ENCODE measurements around the gene CARNS1. TPM values are rescaled to one million over a fixed set of nuclear protein-coding genes. Genes with fewer than 3 reads are reported as not detected.
"Not testable (repeated sequence)": the region's sequence is repeated elsewhere in the genome, so short reads cannot be mapped to it uniquely, and the experiment has no call there.

The CARNS1 gene
- polyA plus RNA-seq, 1 donor from 2014 or later, result not detected

DNA sequence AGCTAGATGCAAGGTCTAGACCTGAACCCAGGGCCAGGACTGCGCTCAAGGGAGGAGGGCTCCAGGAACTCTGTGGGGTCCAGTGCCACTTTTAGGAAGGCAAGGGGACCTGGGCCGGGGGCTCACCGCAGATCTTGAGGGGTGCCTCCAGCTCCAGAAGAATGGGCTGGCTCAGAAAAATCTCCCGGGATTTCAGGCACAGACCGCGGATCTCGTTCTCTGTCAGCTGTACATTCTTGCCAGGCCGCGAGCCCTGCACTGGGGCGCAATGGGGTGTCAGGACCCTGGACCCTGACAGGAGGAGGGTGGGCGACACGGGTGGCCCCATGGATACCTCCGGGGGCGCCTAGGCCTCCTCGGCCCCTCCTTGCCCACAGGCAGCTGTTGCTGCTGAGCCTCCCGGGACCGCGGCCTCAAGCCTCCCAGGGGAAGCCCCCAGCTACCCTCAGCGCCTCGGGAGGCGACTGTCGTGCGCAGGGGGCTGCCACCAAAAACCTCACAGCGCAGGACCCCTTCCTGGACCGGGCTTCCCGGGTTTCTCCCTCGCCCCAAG lies 14.5 kb upstream of the CARNS1 start:
- H3K9ac ChIP-seq (ENCODE audit: low read length), result peak overlapping the region; percentile 85

DNA sequence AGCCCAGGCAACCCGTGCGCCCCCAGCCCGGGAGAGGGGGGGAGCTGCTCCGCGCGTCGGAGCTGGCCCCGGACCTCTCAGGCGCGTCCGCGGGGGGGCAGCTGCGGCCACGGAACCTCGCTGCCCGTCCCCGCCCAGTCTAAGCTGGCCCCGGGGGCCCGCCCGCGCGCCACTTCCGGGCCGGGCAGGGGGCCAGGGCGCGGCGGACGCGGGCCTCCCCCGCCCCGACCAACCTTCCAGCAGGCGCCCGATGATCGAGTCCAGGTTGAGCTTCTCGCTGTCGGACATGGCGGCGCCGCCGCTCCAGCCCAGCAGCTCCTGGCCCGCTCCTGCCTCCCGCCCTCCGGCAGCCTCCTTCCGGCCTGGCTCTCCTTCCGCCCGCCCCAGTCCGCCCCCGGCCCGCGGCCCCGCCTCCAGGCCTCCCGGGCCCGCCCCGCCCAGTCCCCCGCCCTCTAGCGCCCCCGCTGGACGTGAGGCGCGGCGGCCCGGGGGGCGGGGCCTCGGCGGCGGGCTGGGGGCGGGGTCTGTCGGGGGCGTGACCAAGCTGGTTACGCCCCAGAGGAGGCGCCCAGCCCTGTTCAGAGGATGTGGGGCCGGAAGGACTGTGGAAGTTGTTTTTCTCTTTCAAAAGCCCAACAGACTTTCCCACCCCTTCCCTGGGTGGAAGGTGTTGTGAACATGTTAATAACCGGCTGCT lies 13.8 kb upstream of the CARNS1 start, which contains the start of gene PPP1CA:
Gene PPP1CA (minus strand): TSS at position 364 of the 697 bp plus-strand sequence. CDS start 76 bp downstream, at position 288.
- Histone ChIP-seq H4K20me1 (ENCODE audit: insufficient read depth) (no peaks in the 10 kb centered on the region), H3K9me3 (ENCODE audit: low read length) (no peaks in the 10 kb centered on the region), H3F3A (ENCODE audit: insufficient read depth, low read length, poor library complexity, severe bottlenecking) (no peaks in the 10 kb centered on the region), H3K4me3 (ENCODE audit: low read length) (peak within 1 kb of the TSS; percentile 98), H3K4me2 (ENCODE audit: low read length) (peak within 1 kb of the TSS; percentile 78), H3K9ac (ENCODE audit: low read length) (peak within 1 kb of the TSS; percentile 85), H2AFZ (ENCODE audit: low read depth, low read length) (no peak within 1 kb of the TSS), H3K9me2 (ENCODE audit: insufficient read depth, low read length) (no peaks in the 10 kb centered on the region), H3K27ac (ENCODE audit: low read length) (peak within 1 kb of the TSS; percentile 24), H3K79me2 (replicated peaks; ENCODE audit: insufficient read depth, low read length) (peaks cover 11% of the 10 kb centered on the region), H3K36me3 (ENCODE audit: insufficient read depth, low read length) (no peaks in the 10 kb centered on the region), H3K27me3 (ENCODE audit: insufficient read depth, low read depth, low read length) (no peaks in the 10 kb centered on the region)
- TF ChIP-seq MXI1 (conservative IDR thresholded peaks at IDR 0.05; ENCODE audit: poor library complexity, severe bottlenecking), result peak; percentile 70
- TF ChIP-seq CTCF (IDR thresholded peaks at IDR 0.05; ENCODE audit: poor library complexity, severe bottlenecking), result peak; percentile 7
- TF ChIP-seq SMC3 (conservative IDR thresholded peaks at IDR 0.05; ENCODE audit: poor library complexity), result peak; percentile 49
- TF ChIP-seq RAD21 (conservative IDR thresholded peaks at IDR 0.05), result peak; percentile 43
- TF ChIP-seq POLR2AphosphoS5 (IDR thresholded peaks at IDR 0.05), result peak; percentile 83
- no peak for TF ChIP-seq TAF1 (IDR thresholded peaks at IDR 0.05; ENCODE audit: low read depth)
- no peak for TF ChIP-seq EZH2 (IDR thresholded peaks at IDR 0.05; ENCODE audit: borderline replicate concordance, insufficient read depth, low read length, poor library complexity, severe bottlenecking)
- TF ChIP-seq EP300 (conservative IDR thresholded peaks at IDR 0.05; ENCODE audit: poor library complexity, severe bottlenecking), result no peak
- no peak for TF ChIP-seq REST (IDR thresholded peaks at IDR 0.05; ENCODE audit: borderline replicate concordance)

More for the DNA sequence above, 14.5 kb upstream of the CARNS1 start:
- Histone ChIP-seq H3K9me2 (ENCODE audit: insufficient read depth, low read length) (no peaks in the 10 kb centered on the region), H3F3A (ENCODE audit: insufficient read depth, low read length, poor library complexity, severe bottlenecking) (no peaks in the 10 kb centered on the region), H3K27me3 (ENCODE audit: insufficient read depth, low read depth, low read length) (no peaks in the 10 kb centered on the region), H3K9me3 (ENCODE audit: low read length) (no peaks in the 10 kb centered on the region), H3K36me3 (ENCODE audit: insufficient read depth, low read length) (no peaks in the 10 kb centered on the region), H3K27ac (ENCODE audit: low read length) (peak overlapping the region; percentile 24), H2AFZ (ENCODE audit: low read depth, low read length) (no peak overlapping the region), H4K20me1 (ENCODE audit: insufficient read depth) (no peaks in the 10 kb centered on the region), H3K4me2 (ENCODE audit: low read length) (peak overlapping the region; percentile 78), H3K4me3 (ENCODE audit: low read length) (peak overlapping the region; percentile 98), H3K79me2 (replicated peaks; ENCODE audit: insufficient read depth, low read length) (peaks cover 11% of the 10 kb centered on the region)
- TF ChIP-seq RAD21 (conservative IDR thresholded peaks at IDR 0.05) (no peak), TAF1 (IDR thresholded peaks at IDR 0.05; ENCODE audit: low read depth) (no peak), POLR2AphosphoS5 (IDR thresholded peaks at IDR 0.05) (no peak), SMC3 (conservative IDR thresholded peaks at IDR 0.05; ENCODE audit: poor library complexity) (no peak)

- not testable (repeated sequence) for H3K9me2 ChIP-seq (ENCODE audit: insufficient read depth, low read length); H3K27me3 ChIP-seq (ENCODE audit: insufficient read depth, low read depth, low read length); H3F3A ChIP-seq (ENCODE audit: insufficient read depth, low read length, poor library complexity, severe bottlenecking); H4K20me1 ChIP-seq (ENCODE audit: insufficient read depth); H3K4me3 ChIP-seq (ENCODE audit: low read length); H3K36me3 ChIP-seq (ENCODE audit: insufficient read depth, low read length); H2AFZ ChIP-seq (ENCODE audit: low read depth, low read length); H3K9ac ChIP-seq (ENCODE audit: low read length); H3K27ac ChIP-seq (ENCODE audit: low read length); H3K4me2 ChIP-seq (ENCODE audit: low read length); H3K9me3 ChIP-seq (ENCODE audit: low read length)
- H3K79me2 ChIP-seq (replicated peaks; ENCODE audit: insufficient read depth, low read length), result peaks cover 11% of the 10 kb centered on the region
These were observed 13.2 kb upstream of the CARNS1 start for GRCh38 chr11:67402192-67402839.

DNA sequence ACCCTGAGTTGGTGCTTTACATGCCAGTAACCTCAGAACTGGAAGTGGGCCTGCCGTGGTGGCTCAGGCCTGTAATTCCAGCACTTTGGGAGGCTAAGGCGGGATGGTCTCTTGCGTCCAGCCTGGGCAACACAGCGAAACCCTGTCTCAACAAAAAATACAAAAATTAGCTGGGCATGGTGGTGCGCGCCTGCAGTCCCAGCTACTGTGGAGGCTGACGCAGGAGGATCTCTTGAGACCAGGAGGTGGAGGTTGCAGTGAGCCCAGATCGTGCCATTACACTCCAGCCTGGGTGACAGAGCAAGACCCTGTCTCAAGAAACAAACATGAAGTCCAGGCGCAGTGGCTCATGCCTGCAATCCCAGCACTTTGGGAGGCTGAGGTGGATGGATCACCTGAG lies 12.4 kb upstream of the CARNS1 start:
- peaks cover 11% of the 10 kb centered on the region for H3K79me2 ChIP-seq (replicated peaks; ENCODE audit: insufficient read depth, low read length)
- H3K9me3 ChIP-seq (ENCODE audit: low read length); H3K4me3 ChIP-seq (ENCODE audit: low read length); H3K9me2 ChIP-seq (ENCODE audit: insufficient read depth, low read length); H3K27ac ChIP-seq (ENCODE audit: low read length); H3K27me3 ChIP-seq (ENCODE audit: insufficient read depth, low read depth, low read length); H3K4me2 ChIP-seq (ENCODE audit: low read length); H3F3A ChIP-seq (ENCODE audit: insufficient read depth, low read length, poor library complexity, severe bottlenecking); H4K20me1 ChIP-seq (ENCODE audit: insufficient read depth); H3K9ac ChIP-seq (ENCODE audit: low read length); H3K36me3 ChIP-seq (ENCODE audit: insufficient read depth, low read length); H2AFZ ChIP-seq (ENCODE audit: low read depth, low read length): not testable (repeated sequence)

All from neural cell (in vitro differentiated cells).